Measurements from ENCODE around the gene GTF2IRD1. TPM values are rescaled to one million over a fixed set of nuclear protein-coding genes. Genes with fewer than 3 reads are reported as not detected.

Gene GTF2IRD1
- polyA plus RNA-seq, 1 of the 3 experiments (the other 2 are of a cell fraction), result 26.4 TPM

DNA sequence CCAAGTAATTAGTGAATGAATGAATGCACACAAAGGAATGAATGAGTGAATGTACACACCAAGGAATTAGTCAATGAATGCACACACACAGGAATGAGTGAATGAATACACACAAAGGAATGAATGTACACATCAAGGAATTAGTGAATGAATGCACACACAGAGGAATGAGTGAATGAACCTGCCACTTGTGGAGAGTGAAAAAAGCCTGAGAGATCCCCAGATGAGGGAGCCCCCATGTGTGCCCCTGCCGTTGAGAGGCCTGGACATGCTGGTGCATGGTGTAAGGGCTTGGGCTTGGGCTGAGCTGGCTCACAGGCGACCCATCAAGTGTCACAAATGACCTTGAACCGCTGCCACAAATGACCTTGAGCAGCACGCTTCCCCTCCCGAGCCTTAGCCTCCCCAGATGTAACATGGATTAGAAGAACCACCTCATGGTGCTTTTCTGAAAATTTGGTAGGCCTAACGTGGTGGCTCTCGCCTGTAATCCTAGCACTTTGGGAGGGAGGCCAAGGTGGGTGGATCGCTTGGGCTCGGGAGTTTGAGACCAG, 46.2 kb downstream of the GTF2IRD1 start:
- H3K4me3 ChIP-seq (ENCODE audit: low read depth in 2 of 2, low read length in 1 of 2), result no peak overlapping the region
- peaks cover 0 to 12% of the 10 kb centered on the region in 2 experiments; a peak in 1 of 4 replicates for H3K4me1 ChIP-seq (ENCODE audit: control insufficient read depth in 1 of 2, insufficient read depth in 2 of 2, low read depth in 1 of 2, low read length in 1 of 2)
- ChIA-PET CTCF (no interaction called here), POLR2A (no interaction called here)
- no peak overlapping the region for H3K9ac ChIP-seq
- WGBS (ENCODE audit: low lambda C conversion rate), result 91% methylated on average over 9 of the region's 9 CpGs
- H3F3A ChIP-seq (replicated peaks; ENCODE audit: insufficient read depth), result peaks cover 8% of the 10 kb centered on the region
- no peak for DNase-seq
- no peaks in the 10 kb centered on the region for H3K9me3 ChIP-seq
- no peaks in the 10 kb centered on the region for H3K36me3 ChIP-seq (replicated peaks in 1 of 2; ENCODE audit: control insufficient read depth in 1 of 2, insufficient read depth in 2 of 2, low read length in 1 of 2)
- peaks cover 46% of the 10 kb centered on the region for H3K79me2 ChIP-seq (ENCODE audit: insufficient read depth)
- H3K27ac ChIP-seq (ENCODE audit: low read depth in 2 of 2, low read length in 1 of 2), result no peak overlapping the region
- no peaks in the 10 kb centered on the region for H3K9me2 ChIP-seq
- TF ChIP-seq MXI1 (IDR thresholded peaks at IDR 0.05; ENCODE audit: low read depth, low read length) (no peak), NFIC (IDR thresholded peaks at IDR 0.05; ENCODE audit: borderline replicate concordance) (no peak), POLR2AphosphoS5 (IDR thresholded peaks at IDR 0.05; ENCODE audit: low read depth, low read length) (no peak), FOSL2 (IDR thresholded peaks at IDR 0.05; ENCODE audit: borderline replicate concordance, low read depth) (no peak), CHD2 (IDR thresholded peaks at IDR 0.05; ENCODE audit: low read length, partially characterized antibody) (no peak), SIN3A (IDR thresholded peaks at IDR 0.05; ENCODE audit: borderline replicate concordance, low read depth, low read length) (no peak)
- TF ChIP-seq, protein P1, sequence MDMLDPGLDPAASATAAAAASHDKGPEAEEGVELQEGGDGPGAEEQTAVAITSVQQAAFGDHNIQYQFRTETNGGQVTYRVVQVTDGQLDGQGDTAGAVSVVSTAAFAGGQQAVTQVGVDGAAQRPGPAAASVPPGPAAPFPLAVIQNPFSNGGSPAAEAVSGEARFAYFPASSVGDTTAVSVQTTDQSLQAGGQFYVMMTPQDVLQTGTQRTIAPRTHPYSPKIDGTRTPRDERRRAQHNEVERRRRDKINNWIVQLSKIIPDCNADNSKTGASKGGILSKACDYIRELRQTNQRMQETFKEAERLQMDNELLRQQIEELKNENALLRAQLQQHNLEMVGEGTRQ (IDR thresholded peaks at IDR 0.05; ENCODE audit: borderline replicate concordance, low read depth, low read length), result no peak
- TF ChIP-seq, protein P2, sequence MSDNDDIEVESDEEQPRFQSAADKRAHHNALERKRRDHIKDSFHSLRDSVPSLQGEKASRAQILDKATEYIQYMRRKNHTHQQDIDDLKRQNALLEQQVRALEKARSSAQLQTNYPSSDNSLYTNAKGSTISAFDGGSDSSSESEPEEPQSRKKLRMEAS (IDR thresholded peaks at IDR 0.05; ENCODE audit: low read depth), result no peak
- TF ChIP-seq, protein P3, sequence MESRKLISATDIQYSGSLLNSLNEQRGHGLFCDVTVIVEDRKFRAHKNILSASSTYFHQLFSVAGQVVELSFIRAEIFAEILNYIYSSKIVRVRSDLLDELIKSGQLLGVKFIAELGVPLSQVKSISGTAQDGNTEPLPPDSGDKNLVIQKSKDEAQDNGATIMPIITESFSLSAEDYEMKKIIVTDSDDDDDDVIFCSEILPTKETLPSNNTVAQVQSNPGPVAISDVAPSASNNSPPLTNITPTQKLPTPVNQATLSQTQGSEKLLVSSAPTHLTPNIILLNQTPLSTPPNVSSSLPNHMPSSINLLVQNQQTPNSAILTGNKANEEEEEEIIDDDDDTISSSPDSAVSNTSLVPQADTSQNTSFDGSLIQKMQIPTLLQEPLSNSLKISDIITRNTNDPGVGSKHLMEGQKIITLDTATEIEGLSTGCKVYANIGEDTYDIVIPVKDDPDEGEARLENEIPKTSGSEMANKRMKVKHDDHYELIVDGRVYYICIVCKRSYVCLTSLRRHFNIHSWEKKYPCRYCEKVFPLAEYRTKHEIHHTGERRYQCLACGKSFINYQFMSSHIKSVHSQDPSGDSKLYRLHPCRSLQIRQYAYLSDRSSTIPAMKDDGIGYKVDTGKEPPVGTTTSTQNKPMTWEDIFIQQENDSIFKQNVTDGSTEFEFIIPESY (IDR thresholded peaks at IDR 0.05; ENCODE audit: borderline replicate concordance, low read depth), result no peak
- TF ChIP-seq, protein P4, sequence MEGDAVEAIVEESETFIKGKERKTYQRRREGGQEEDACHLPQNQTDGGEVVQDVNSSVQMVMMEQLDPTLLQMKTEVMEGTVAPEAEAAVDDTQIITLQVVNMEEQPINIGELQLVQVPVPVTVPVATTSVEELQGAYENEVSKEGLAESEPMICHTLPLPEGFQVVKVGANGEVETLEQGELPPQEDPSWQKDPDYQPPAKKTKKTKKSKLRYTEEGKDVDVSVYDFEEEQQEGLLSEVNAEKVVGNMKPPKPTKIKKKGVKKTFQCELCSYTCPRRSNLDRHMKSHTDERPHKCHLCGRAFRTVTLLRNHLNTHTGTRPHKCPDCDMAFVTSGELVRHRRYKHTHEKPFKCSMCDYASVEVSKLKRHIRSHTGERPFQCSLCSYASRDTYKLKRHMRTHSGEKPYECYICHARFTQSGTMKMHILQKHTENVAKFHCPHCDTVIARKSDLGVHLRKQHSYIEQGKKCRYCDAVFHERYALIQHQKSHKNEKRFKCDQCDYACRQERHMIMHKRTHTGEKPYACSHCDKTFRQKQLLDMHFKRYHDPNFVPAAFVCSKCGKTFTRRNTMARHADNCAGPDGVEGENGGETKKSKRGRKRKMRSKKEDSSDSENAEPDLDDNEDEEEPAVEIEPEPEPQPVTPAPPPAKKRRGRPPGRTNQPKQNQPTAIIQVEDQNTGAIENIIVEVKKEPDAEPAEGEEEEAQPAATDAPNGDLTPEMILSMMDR (IDR thresholded peaks at IDR 0.05), result no peak
- no peak overlapping the region for H2AFZ ChIP-seq (ENCODE audit: low read depth)
- H3K27me3 ChIP-seq (ENCODE audit: insufficient read depth), result no peaks in the 10 kb centered on the region
- H4K20me1 ChIP-seq (ENCODE audit: insufficient read depth), result peaks cover 38% of the 10 kb centered on the region; the same call in 1 of the 2 replicates
- no peak overlapping the region for H3K4me2 ChIP-seq

DNA sequence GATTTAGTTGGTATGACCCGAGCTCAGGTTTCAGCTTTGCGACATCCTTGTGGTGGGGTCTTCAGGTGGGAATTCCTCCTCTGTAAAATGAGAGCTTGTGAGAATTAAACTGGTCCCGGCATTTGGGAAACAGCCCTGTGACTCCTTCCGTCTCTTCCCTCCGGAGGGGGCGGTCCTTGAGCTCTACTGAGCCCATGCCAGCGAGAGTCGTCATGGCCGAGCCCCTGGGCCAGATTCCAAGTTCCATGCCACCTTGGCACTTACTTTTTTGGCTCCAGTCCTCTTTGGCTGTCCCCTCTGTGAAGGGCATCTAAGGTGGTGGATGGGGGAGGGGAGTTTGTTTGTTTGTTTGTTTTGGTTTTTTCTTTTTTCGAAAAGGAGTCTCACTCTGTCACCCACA, 47.6 kb downstream of the GTF2IRD1 start:
- peaks cover 8% of the 10 kb centered on the region for H3F3A ChIP-seq (replicated peaks; ENCODE audit: insufficient read depth)
- ChIA-PET CTCF (interaction anchor here (0.6 to 3.1 kb wide), 5 partner anchors 15 to 214 kb away, joined by 3 to 13 read pairs (median 3); no protein-coding TSS in a partner anchor), POLR2A (no interaction called here)
- H3K4me3 ChIP-seq (ENCODE audit: low read depth in 2 of 2, low read length in 1 of 2), result no peak overlapping the region
- 0 out of 4 replicates have a peak overlapping the region, but pooled peaks of 1 of the 2 experiments have one; percentile 1 for H3K27ac ChIP-seq (ENCODE audit: low read depth in 2 of 2, low read length in 1 of 2)
- no peaks in the 10 kb centered on the region for H3K9me3 ChIP-seq
- H4K20me1 ChIP-seq (ENCODE audit: insufficient read depth), result peaks cover 35% of the 10 kb centered on the region; the same call in 1 of the 2 replicates
- no peaks in the 10 kb centered on the region for H3K9me2 ChIP-seq
- H3K9ac ChIP-seq, result no peak overlapping the region
- no peaks in the 10 kb centered on the region for H3K27me3 ChIP-seq (ENCODE audit: insufficient read depth)
- DNase-seq, result no peak
- WGBS (ENCODE audit: low lambda C conversion rate), result 81% methylated on average over 10 of the region's 10 CpGs
- no peak overlapping the region for H2AFZ ChIP-seq (ENCODE audit: low read depth)
- H3K4me2 ChIP-seq, result no peak overlapping the region
- H3K79me2 ChIP-seq (ENCODE audit: insufficient read depth), result peaks cover 43% of the 10 kb centered on the region
- no peaks in the 10 kb centered on the region for H3K36me3 ChIP-seq (replicated peaks in 1 of 2; ENCODE audit: control insufficient read depth in 1 of 2, insufficient read depth in 2 of 2, low read length in 1 of 2)
- H3K4me1 ChIP-seq (ENCODE audit: control insufficient read depth in 1 of 2, insufficient read depth in 2 of 2, low read depth in 1 of 2, low read length in 1 of 2), result peaks cover 0 to 24% of the 10 kb centered on the region in 2 experiments; a peak in 1 of 4 replicates
- TF ChIP-seq GATA2 (CRISPR knock-in tag; IDR thresholded peaks at IDR 0.05) (no peak), GABPA (IDR thresholded peaks at IDR 0.05; ENCODE audit: low read depth) (no peak), NRF1 (IDR thresholded peaks at IDR 0.05; ENCODE audit: low read depth, low read length) (no peak), RXRA (IDR thresholded peaks at IDR 0.05; ENCODE audit: borderline replicate concordance, low read depth) (no peak), CHD2 (IDR thresholded peaks at IDR 0.05; ENCODE audit: low read length, partially characterized antibody) (no peak), TAF1 (IDR thresholded peaks at IDR 0.05; ENCODE audit: borderline replicate concordance, low read depth, low read length) (no peak), FOXM1 (IDR thresholded peaks at IDR 0.05; ENCODE audit: low read depth) (no peak), TCF12 (IDR thresholded peaks at IDR 0.05) (no peak), NFIC (IDR thresholded peaks at IDR 0.05; ENCODE audit: borderline replicate concordance) (no peak), MXI1 (IDR thresholded peaks at IDR 0.05; ENCODE audit: low read depth, low read length) (no peak), EP300 (IDR thresholded peaks at IDR 0.05; ENCODE audit: borderline replicate concordance in 1 of 2, low read depth in 1 of 2, low read length in 1 of 2) (no peak)
- TF ChIP-seq, protein P5, sequence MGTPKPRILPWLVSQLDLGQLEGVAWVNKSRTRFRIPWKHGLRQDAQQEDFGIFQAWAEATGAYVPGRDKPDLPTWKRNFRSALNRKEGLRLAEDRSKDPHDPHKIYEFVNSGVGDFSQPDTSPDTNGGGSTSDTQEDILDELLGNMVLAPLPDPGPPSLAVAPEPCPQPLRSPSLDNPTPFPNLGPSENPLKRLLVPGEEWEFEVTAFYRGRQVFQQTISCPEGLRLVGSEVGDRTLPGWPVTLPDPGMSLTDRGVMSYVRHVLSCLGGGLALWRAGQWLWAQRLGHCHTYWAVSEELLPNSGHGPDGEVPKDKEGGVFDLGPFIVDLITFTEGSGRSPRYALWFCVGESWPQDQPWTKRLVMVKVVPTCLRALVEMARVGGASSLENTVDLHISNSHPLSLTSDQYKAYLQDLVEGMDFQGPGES (IDR thresholded peaks at IDR 0.05; ENCODE audit: low read depth, low read length), result no peak
- TF ChIP-seq, protein P6, sequence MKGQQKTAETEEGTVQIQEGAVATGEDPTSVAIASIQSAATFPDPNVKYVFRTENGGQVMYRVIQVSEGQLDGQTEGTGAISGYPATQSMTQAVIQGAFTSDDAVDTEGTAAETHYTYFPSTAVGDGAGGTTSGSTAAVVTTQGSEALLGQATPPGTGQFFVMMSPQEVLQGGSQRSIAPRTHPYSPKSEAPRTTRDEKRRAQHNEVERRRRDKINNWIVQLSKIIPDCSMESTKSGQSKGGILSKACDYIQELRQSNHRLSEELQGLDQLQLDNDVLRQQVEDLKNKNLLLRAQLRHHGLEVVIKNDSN (IDR thresholded peaks at IDR 0.05; ENCODE audit: borderline replicate concordance, low read depth), result no peak
